Neural cell (in vitro differentiated cells): ENCODE data around the gene NBL1.

ENCODE experiments used
- CTCF ChIP-seq: fragments of 450-650 bp; IDR thresholded peaks from 2 replicates; pipeline ENCODE4 v1.5.1; 2014; ENCODE audit warnings: antibody characterized with exemption, mild to moderate bottlenecking, moderate library complexity; ENCODE audit not compliant: poor library complexity, severe bottlenecking
- EP300 ChIP-seq: fragments of 450-650 bp; conservative IDR thresholded peaks from 2 replicates; pipeline ENCODE4 v1.6.1; 2014; ENCODE audit warnings: antibody characterized with exemption, mild to moderate bottlenecking, moderate library complexity; ENCODE audit not compliant: poor library complexity, severe bottlenecking

DNA sequence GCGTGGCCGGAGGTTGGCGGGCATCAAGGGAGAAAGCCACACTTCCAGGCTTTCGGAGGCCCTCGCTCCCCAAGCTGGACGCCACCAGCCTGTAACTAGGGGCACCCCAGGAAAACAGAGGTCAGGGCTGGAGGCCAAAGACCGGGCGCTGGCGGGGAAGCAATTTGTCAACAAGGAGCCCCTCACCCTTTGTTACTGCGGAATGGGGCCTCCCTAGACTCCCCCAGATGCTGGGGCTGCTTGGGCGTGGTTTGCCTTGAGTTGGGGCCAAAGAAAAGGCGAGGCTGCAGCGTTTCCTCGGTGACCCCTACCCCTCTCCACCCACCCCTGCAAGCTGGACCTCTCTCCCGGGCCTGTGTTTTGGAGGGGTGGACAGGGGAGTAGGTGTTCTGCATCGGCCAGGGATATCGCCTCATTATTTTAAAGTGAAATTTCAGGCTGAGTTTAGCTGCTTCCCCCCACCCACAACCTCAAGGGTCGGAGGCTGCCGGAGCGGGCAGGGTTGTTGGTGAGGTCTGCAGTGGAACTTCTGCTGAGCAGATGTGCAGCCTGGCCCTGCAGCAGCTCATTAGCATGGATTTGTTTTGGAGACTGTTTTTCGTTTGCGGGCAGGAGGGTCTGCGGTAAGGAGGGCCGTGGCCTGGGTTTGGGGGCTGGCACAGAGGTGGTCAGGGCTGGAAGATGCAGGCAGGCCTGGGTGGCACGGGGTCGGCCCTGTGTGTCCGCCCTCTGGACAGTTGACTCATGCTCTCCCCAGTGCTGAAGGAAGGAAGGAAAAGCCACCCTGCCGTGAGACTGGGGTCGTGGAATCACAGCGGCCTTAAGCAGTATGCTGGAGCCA lies 1.5 kb downstream of the NBL1 start:
- TF ChIP-seq EP300 (no peak), CTCF (no peak)
